DOHH2 (cell line): ENCODE measurements around the gene NEDD4L.

Source experiments
- H3F3A ChIP-seq: fragments of 200-600 bp; sonication (generic), shearing (Covaris generic); 2 replicates; pipeline ENCODE4 v1.6.0; 2016; ENCODE audit warnings: antibody characterized with exemption, mild to moderate bottlenecking; ENCODE audit not compliant: control insufficient read depth, insufficient read depth
- H3K27ac ChIP-seq: fragments of 200-600 bp; sonication (generic); 2 replicates; pipeline ENCODE4 v1.5.1; 2014; ENCODE audit warnings: low read depth, mild to moderate bottlenecking, low read length, moderate library complexity
- H3K27me3 ChIP-seq: fragments of 200-600 bp; sonication (generic); 2 replicates; pipeline ENCODE4 v1.6.1; 2014; ENCODE audit warnings: mild to moderate bottlenecking, low read length, mixed read lengths; ENCODE audit not compliant: control insufficient read depth
- H3K36me3 ChIP-seq: fragments of 200-600 bp; sonication (generic); 2 replicates; pipeline ENCODE4 v1.6.1; 2014; ENCODE audit warnings: mild to moderate bottlenecking, low read length, moderate library complexity, mixed read lengths; ENCODE audit not compliant: control insufficient read depth
- H3K4me1 ChIP-seq: fragments of 200-600 bp; sonication (generic); 2 replicates; pipeline ENCODE4 v1.6.1; 2014; ENCODE audit warnings: mild to moderate bottlenecking, low read length, mixed read lengths; ENCODE audit not compliant: control insufficient read depth
- H3K4me2 ChIP-seq: fragments of 200-600 bp; sonication (generic); 2 replicates; pipeline ENCODE4 v1.6.0; 2014; ENCODE audit warnings: mild to moderate bottlenecking, low read length, moderate library complexity
- H3K4me3 ChIP-seq: fragments of 200-600 bp; sonication (generic); 2 replicates; pipeline ENCODE4 v1.5.1; 2014; ENCODE audit warnings: mild to moderate bottlenecking, low read length, mixed read lengths
- H3K79me2 ChIP-seq: fragments of 200-600 bp; sonication (generic); 2 replicates; pipeline ENCODE4 v1.6.1; 2014; ENCODE audit warnings: mild to moderate bottlenecking, low read length, mixed read lengths; ENCODE audit not compliant: control insufficient read depth
- H3K9me2 ChIP-seq: fragments of 200-600 bp; sonication (generic); replicated peaks from 2 replicates; pipeline ENCODE4 v1.6.1; 2014; ENCODE audit warnings: mild to moderate bottlenecking, low read length, mixed read lengths; ENCODE audit not compliant: control insufficient read depth
- H3K9me3 ChIP-seq: fragments of 200-600 bp; sonication (generic); 2 replicates; pipeline ENCODE4 v1.6.1; 2014; ENCODE audit warnings: antibody characterized with exemption, low read length, mixed read lengths; ENCODE audit not compliant: control insufficient read depth, insufficient read depth
- H4K20me1 ChIP-seq: fragments of 200-600 bp; sonication (generic); 2 replicates; pipeline ENCODE4 v1.6.0; 2014; ENCODE audit warnings: low read depth, mild to moderate bottlenecking, antibody characterized with exemption, low read length, moderate library complexity; ENCODE audit not compliant: control insufficient read depth, insufficient read depth
- CTCF ChIP-seq: fragments of 200-600 bp; sonication (generic); IDR thresholded peaks from one replicate; pipeline ENCODE4 v1.5.1; 2014; ENCODE audit warnings: antibody characterized with exemption, mild to moderate bottlenecking, low read depth, low read length; ENCODE audit not compliant: poor library complexity, severe bottlenecking
- EZH2phosphoT487 ChIP-seq: fragments of 200-600 bp; sonication (generic); IDR thresholded peaks from 2 replicates; pipeline ENCODE4 v1.6.1; 2017; ENCODE audit warnings: borderline replicate concordance, mild to moderate bottlenecking, antibody characterized with exemption, low read length, moderate library complexity, mixed read lengths

NEDD4L gene

GRCh38 chr18:58373481-58373880 is 329.5 kb downstream of the NEDD4L start:
- H3K36me3 ChIP-seq: peaks cover 49% of the 10 kb centered on the region
- no peaks in the 10 kb centered on the region for H3F3A ChIP-seq
- H3K4me2 ChIP-seq: no peak overlapping the region
- no peak overlapping the region for H3K4me3 ChIP-seq
- no peaks in the 10 kb centered on the region for H4K20me1 ChIP-seq
- TF ChIP-seq EZH2phosphoT487: no peak
- no peak for TF ChIP-seq CTCF
- no peaks in the 10 kb centered on the region for H3K27me3 ChIP-seq
- no peak overlapping the region for H3K27ac ChIP-seq
- no peaks in the 10 kb centered on the region for H3K9me3 ChIP-seq
- no peaks in the 10 kb centered on the region for H3K79me2 ChIP-seq
- no peaks in the 10 kb centered on the region for H3K9me2 ChIP-seq
- H3K4me1 ChIP-seq: no peaks in the 10 kb centered on the region

- H3K36me3 ChIP-seq: peaks cover 40% of the 10 kb centered on the region
- no peaks in the 10 kb centered on the region for H3K79me2 ChIP-seq
- no peak overlapping the region for H3K27ac ChIP-seq
- no peaks in the 10 kb centered on the region for H3K4me1 ChIP-seq
- no peaks in the 10 kb centered on the region for H3F3A ChIP-seq
- H3K27me3 ChIP-seq: no peaks in the 10 kb centered on the region
- TF ChIP-seq EZH2phosphoT487: no peak
- TF ChIP-seq CTCF: no peak
- H4K20me1 ChIP-seq: no peaks in the 10 kb centered on the region
- no peaks in the 10 kb centered on the region for H3K9me3 ChIP-seq
- no peak overlapping the region for H3K4me3 ChIP-seq
- H3K9me2 ChIP-seq: no peaks in the 10 kb centered on the region
- H3K4me2 ChIP-seq: no peak overlapping the region
Observed at GRCh38 chr18:58375051-58375450, 331.0 kb downstream of the NEDD4L start.

- no peaks in the 10 kb centered on the region for H3K79me2 ChIP-seq
- TF ChIP-seq EZH2phosphoT487 (no peak), CTCF (no peak)
- H3K9me3 ChIP-seq: no peaks in the 10 kb centered on the region
Observed at GRCh38 chr18:58378411-58379379, 334.7 kb downstream of the NEDD4L start.

More at GRCh38 chr18:58378411-58379379, 334.7 kb downstream of the NEDD4L start:
- Histone ChIP-seq H3K4me3 (no peak overlapping the region), H3F3A (no peaks in the 10 kb centered on the region), H3K36me3 (peaks cover 28% of the 10 kb centered on the region), H3K4me1 (no peaks in the 10 kb centered on the region), H3K27ac (no peak overlapping the region), H3K27me3 (no peaks in the 10 kb centered on the region), H3K4me2 (no peak overlapping the region), H3K9me2 (no peaks in the 10 kb centered on the region), H4K20me1 (no peaks in the 10 kb centered on the region)
